ENCODE data around the gene ADPRHL1.

Gene ADPRHL1

GRCh38 chr13:113414335-113414734 is 39.0 kb downstream of the ADPRHL1 start:
- no peak for DNase-seq

DNA sequence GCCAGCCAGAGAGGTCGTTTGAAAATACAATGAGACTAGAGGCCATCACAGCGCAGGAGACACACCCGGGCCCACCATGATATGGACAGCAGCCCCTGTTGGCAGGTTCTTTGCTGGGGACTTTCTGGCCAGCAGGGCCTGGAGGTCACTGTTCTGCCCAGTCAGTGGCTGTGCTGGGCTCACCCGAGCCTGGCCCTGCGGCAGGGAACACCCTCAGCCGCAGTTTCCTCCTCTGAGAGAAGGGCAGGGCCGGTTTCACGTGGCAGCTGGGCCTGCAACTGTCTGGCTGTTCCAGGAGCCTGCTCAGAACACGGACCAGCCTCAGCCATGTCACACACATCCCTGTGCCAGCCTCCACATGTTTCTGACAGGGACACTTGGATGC is 39.4 kb downstream of the ADPRHL1 start:
- DNase-seq: no peak

DNA sequence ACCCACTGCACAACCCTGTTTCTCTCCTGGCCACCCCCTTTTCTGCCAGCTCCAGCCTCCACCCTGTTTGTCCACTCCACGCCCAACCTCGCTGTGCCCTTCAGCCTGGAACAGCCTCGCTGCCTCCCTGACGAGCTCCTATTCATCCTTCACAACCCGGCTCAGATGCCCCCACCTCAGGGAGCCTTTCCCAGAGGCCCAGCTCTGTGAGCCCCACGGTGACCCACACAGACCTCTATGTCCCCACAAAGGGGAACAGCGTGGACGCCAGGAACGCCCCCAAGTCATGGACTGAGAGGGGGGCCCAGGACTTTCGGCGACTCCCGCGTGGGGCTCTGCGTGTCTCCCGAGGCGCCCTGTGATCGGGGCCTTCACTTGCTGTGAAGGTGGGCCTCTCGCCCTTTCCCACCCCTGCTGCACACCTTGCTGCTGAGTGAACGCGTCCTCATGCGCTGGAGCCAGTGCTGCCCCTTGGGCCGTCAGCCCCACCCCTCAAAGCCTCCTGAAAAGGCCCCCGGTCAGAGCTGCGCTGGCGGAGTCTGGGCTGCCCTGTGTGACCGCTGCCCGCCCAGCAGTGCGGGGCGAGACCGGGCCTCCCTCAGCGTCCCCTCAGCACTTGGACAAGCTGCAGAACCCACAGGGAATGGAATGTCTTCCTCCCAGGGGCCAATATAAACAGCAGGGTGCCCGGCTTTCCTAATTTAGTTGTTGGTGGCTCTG is 40.0 kb downstream of the ADPRHL1 start:
- no peak for DNase-seq

DNA sequence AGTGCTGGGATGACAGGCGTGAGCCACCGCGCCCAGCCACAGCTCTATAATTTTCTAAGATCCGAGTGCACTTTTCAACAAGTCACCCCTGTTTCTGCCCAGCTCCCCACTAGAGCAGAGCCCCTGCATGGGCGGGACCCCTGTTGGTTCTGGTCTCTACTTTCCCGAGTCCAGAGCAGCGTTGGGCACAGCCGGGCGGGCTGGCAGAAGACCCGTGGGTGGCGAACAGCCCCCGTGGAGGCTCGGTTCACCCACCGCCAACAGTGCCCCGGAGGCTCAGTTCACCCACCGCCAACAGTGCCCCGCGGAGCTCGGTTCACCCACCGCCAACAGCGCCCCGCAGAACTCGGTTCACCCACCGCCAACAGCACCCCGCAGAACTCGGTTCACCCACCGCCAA is 40.8 kb downstream of the ADPRHL1 start:
- DNase-seq: no peak

DNA sequence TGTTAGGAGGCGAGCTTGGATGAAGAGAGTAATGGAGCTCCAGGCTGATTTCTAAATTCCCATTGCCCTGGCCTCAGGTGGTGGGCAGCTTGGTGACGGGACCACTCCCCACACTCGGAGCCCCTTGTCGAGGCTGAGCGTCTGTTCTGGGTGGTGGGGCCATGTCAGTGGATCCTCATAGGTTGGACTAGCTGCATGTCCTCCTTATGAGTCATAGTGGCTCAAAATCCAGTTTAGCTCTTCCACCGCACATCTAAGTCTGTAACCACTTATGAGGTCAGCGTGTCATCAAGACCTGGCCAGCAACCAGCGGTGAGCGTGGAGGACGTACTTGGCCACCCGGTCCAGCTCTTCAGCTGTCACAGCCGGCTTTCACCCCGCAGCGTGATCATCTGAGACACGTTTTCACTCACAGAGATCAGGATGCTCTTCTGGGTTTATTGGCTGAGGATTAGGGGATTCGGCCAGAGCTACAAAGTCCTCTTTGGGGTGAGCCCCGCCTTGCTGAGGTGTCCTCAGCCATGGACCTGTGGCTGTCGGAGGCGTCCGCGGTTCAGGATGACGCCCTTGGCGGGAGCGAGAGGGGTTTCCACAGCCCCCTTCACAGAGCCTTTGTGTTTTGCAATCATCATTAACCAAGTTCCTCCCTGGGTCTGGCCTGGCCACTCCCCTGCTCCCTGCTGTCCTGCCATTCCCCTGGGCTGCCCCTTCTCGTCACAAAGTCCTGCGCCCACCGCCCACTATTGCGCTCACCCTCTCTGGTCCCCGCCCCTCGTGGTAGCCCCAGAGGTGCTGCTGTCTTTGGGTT is 41.9 kb downstream of the ADPRHL1 start:
- no peak for DNase-seq

DNA sequence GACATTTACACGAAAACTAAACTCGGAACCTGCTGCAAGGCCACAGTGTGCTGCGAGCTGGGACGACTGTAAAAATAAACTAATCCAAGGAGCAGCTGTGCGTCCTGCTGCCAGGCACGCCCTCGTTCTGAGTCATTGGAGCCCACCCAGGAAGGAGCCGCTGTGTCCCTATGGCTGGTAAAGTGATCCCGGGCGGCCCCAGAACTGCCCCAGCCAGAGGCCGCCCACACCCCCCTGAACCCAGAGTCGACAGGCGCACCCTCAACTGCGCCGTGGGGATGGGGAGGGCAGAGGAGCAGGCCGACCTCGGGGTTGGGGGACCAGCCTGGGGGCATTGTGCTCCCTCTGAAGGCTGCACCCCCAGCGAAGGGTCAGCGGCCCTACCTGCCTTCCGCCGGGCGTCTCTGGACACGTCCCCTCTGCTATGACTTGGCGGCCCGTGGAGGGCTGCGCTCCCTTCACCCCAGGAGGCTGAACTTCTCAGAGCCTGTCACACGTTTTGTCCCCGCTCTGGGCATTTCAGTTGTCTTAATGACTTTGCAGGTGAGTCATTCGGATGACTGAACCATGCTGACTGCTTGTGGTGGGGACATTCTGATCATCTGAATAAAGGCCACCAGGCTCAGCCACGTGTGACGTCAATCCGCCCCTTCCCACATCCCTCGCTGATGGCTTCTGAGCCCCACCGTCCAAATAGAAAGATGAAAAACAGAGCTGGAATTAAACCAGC is 42.7 kb downstream of the ADPRHL1 start:
- no peak for DNase-seq

DNA sequence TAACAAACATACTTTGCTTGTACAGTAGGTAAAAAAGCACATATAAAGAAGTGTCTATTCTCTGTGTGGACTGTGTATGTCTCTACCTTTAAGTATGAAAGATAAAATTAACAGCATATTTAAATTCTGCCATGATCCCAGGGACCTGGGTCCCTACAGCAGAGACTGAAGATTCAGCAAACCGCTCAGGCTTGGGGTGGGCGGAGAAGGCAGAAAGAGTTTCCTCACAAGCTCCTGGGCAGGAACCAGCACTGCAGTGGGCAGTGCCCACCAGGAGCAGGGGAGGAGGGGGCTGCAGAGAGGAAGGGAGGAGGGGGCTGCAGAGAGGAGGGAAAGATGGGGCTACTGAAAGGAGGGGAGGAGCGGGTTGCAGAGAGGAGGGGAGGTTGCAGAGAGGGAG is 44.7 kb downstream of the ADPRHL1 start:
- no peak for DNase-seq

DNA sequence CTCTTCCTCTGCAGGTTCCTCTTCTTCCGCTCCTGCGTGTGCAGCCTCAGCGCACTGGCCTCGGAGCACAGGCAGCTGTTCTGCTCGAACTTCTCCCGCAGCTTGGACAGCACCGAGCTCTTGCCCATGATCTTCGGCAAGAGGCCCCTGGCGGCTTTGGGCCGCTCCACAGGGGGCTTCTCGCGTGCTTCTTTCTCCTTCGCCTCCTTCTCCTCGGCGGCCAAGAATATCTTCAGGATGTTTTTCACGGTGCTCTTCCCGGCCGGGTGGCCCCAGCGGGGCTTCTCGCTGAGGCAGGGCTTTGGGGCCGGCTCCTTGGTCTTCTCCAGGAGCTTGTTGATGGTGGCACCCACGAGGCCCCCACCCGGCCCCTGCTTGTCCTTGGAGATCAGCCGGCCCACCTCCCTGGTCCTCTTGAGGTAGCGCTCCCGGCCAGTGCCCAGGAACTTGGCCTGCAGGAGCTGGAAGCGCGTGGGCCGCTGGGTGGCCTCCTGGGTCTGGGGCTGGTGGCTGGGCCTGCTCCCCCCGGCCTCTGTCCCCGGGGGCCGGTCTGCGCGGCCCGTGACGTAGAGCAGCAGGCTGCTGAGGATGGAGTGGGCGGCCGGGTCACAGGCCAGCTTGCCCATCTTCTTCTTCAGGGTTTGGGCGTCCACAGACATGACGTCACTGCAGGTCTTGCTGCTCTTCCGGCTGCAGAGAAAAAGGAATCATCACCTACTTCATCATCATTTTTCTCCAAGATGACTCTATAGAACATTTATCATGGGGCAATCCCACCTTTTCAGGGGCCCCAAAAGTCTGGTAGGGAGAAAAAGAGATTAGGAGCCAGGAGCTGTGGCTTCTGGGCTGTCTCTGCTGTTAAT is 45.5 kb downstream of the ADPRHL1 start:
- DNase-seq: no peak

DNA sequence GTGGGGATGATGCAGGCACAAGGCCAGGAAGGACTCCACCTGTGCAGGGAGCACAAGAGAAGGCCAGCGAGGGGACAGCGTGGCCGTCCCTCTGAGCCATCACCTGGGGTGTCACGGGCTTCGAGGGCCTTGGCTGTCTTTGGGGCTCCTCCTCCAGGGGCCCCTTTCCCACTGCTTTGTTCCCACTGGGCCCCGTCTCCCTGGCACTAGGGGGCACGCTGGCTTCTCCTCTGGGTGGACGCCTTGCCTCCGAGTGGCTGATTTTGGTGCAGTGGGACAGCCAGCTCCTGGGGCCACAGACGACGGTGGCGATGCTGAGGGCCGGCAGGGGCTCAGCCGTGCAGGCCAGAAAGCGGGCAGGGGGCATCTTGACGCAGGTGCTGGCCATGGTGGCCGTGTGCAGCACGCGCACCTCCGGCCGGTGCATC is 46.2 kb downstream of the ADPRHL1 start:
- no peak for DNase-seq

DNA sequence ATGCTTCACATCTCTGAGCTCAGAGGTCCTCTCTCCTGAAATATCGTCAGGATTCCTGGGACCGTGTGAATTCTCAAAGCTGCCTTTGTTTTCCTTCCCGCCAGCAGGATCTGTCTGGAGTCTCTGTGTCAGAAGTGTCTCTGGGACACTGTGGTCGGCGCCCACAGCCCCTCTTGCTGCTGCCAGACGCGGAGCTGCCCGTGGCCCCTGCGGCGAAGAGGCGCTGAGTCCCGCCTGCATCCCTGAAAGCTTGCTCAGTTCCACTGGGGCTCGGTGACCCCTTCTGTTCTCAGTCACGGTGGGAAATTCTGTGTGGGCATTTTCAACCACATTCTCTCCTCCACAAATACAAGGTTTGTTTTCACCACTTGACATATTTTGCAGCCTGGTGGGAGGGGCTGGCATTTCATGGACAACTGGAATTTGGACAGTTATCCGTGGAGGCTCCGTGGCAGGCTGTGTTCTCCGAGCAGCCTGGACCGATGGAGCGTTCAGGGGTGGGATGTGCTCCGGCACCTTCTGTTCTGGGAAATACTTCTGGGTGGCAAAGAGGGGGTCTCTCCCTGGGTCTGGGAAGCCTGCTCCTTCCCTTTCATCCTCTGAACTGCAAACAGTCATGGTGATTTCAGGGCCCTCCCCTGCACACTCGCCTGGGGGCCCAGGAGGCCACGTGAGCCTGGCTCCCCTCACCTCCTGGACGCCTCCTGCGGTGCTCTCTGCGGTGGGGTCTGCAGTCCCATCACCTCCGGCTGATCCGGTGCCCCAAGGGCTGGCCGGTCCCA is 46.8 kb downstream of the ADPRHL1 start:
- no peak for DNase-seq

DNA sequence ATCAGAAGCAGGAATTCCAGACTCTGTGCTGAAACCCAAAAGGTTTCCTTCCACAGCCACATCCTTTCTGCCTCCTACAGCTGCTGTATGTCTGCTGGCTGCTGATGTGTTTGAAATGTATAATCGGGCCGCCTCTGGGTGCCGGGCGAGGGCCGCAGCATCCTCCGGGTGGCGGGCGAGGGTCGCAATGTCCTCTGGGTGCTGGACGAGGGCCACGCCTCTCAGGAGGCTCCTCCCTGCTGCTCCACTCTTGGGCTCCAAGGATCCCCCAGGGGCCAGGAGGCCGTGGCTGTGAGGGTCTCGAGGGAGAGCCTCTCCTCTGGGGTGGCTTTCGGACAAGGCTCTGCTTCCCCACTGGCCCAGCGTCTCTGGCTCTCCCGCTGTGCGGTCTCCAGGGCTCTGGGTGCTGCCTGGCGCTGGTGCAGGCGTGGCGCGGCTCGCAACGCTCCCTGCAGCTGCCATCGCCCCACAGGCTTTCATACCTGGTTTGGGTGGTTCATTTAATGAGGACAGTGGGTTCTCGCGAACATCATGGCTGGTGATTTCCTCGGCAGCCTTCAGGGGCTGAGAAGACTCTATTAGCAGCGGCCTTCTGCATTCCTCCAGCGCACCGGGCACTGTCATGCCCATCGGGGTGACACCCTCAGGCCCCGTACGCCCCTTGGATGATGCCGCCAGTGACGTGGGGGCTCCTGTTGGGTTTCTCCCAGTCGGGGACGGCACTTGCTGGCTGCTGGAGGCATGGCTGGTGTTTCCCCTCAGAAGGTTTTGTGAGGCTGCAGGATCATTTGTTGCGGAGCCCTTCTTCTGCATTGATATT is 47.6 kb downstream of the ADPRHL1 start:
- DNase-seq: peak; percentile 8

DNA sequence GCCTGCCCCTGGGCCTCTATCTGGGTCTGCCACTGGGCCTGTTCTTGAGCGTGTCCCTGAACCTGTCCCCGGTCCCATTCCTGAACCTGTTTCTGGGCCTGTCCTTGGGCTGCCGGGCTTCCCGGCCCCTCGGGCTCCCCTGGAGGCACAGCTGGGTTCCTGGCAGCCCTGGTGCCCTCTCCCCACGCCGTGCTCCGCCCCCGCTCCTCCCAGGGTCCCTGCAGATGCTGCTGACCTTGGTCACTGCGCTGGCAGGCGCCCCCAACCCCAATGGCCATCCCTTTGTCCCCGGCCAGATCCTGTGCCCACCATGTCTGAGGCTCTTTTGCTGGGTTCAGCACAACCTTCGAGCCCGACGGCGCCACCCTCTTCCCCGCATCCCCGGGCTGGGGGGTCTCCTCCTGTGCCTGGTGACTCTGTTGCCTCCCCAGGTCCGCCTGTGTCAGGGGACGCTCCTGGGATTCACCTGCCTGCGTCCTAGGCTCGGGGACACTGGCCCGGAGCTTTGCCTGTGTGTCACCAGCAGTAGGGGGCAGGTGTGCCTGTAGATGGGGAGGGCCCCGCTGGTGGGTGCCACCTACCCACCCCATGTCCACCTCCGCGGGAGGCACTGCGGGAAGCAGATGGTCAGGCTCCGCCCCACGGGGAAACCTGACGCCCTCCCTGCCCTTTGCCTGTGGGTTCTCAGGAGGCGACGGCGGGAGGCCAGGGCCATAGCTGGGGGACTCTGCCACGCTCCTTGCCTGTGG is 48.4 kb downstream of the ADPRHL1 start:
- DNase-seq: peak; percentile 3

GRCh38 chr13:113404366-113404722 is 48.9 kb downstream of the ADPRHL1 start:
- no peak for DNase-seq

- DNase-seq: peak; percentile 9
Measured at GRCh38 chr13:113403255-113404104, 49.8 kb downstream of the ADPRHL1 start.

DNA sequence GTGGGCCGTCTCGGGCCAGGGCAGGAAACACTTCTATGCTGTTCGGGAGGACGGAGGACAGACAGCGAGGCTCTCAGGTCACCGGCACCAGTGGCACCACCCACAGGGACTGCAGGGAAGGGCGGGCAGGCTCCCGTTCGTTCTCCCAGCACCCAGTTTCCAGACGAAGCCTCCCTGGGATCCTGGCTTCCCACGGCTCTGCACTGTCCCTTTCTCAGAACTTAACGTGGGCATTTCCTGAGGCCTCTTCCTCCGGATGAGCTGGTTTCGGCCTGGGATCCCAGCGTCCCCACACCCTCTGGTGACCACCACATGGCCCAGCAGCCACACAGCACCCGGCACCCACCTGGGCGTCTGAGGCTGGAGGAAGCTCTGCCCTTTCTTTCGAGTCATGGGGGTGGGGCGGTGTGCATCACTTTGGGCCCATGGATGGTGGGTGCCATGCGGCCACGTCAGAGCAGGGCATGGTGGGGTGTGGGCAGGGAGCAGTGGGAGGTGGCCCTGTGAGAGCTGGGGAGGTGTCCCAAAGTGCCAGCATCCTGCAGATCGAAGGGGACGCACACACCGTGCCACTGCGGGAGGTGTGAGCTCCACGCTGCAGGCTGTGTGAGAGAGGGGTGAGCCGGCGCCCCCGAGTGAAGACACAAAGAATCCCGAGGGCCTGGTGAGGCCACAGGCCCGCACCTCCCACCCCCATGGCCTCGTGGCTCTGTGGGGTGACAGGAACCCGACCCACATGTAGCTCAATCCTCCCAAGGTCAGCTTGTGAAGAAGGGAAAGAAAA is 50.6 kb downstream of the ADPRHL1 start:
- DNase-seq: no peak

DNA sequence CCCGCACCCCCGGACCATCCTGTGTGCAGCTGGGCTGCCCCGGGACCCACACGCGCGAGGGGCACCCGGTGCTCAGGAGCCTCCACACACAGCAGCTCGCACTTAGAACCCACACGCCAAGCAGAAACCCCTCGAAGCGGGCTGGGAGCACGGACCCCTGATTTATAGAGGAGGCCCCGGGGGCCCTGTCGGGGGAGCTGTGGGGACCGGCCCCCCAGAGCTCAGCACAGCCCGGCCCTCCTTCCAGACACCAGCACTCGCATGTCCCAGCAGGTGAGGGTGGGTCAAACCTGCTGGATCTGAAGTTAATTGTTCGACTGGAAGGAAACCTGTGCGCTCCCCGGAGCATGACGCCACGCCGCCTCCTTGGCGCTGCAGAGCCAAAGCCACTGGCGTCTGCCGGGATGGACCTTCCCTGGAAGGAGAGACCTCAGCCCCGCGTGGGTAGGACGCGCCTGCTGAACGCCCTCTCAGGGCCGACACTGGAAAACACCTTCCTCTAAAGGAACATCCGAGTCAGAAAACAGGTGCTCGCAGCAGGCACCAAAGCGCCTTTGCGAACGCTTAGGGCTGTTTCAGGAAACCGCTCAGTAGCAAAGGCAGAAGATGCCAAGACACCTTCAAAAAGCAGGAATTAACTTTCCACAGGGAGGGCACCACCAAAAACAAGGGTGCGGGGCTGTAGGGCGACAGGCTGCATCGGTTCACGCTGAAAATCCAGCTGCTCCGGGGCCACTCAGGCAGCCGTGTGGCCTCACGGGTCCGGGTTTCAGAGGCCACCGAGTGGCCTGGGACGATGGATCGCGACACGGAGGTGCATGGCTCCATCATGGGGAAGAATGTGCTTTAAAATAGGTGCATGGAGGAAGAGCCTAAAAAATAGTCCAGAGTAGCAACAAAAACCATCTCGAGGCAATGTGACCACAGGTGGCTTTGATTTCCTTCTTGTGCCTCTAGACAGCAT is 51.6 kb downstream of the ADPRHL1 start:
- no peak for DNase-seq

Measured in activated naive CD4-positive, alpha-beta T cell treated with anti-CD3 and anti-CD28 coated beads, Interleukin-2, amount 50 U/mL, for 16 hours (primary cell).